GM23338 (cell line): ENCODE data around the gene RPP25. TPM values are rescaled to one million over a fixed set of nuclear protein-coding genes. Genes with fewer than 3 reads are reported as not detected.

Source experiments
- ATAC-seq: fragments of 200-7000 bp; cut with Tn5 transposase; 3 replicates; pipeline ENCODE4 v1.9.1; 2020
- DNase-seq: peaks from one replicate; pipeline ENCODE4 v3.0.0-alpha.2; 2015; ENCODE audit warnings: low spot score
- H2AFZ ChIP-seq: fragments of 200-600 bp; sonication (generic); 2 replicates; pipeline ENCODE4 v1.8.0; 2016; ENCODE audit warnings: antibody characterized with exemption, mild to moderate bottlenecking, moderate library complexity
- H3F3A ChIP-seq: fragments of 200-600 bp; sonication (generic); replicated peaks from 2 replicates; pipeline ENCODE4 v1.8.0; 2017; ENCODE audit warnings: antibody characterized with exemption, mixed run types, low read depth
- H3K27ac ChIP-seq: fragments of 200-600 bp; sonication (generic); 2 replicates; pipeline ENCODE4 v1.6.1; 2016; ENCODE audit warnings: low read depth
- H3K27me3 ChIP-seq: fragments of 200-600 bp; sonication (generic); 2 replicates; pipeline ENCODE4 v1.8.0; 2016; ENCODE audit warnings: mild to moderate bottlenecking, mixed run types, moderate library complexity; ENCODE audit not compliant: insufficient read depth
- H3K36me3 ChIP-seq: fragments of 200-600 bp; sonication (generic); 2 replicates; pipeline ENCODE4 v1.8.0; 2016; ENCODE audit warnings: mild to moderate bottlenecking; ENCODE audit not compliant: insufficient read depth
- H3K4me1 ChIP-seq: fragments of 200-600 bp; sonication (generic); 2 replicates; pipeline ENCODE4 v1.8.0; 2016; ENCODE audit warnings: mild to moderate bottlenecking, moderate library complexity; ENCODE audit not compliant: insufficient read depth
- H3K4me2 ChIP-seq: fragments of 200-600 bp; sonication (generic); 2 replicates; pipeline ENCODE4 v1.7.1; 2017; ENCODE audit warnings: mixed run types
- H3K4me3 ChIP-seq: fragments of 200-600 bp; sonication (generic); 2 replicates; pipeline ENCODE4 v1.6.1; 2016; ENCODE audit warnings: mixed run types
- H3K79me2 ChIP-seq: fragments of 200-600 bp; sonication (generic); replicated peaks from 2 replicates; pipeline ENCODE4 v1.8.0; 2017; ENCODE audit warnings: mild to moderate bottlenecking; ENCODE audit not compliant: insufficient read depth
- H3K9me2 ChIP-seq: fragments of 200-600 bp; sonication (generic); 2 replicates; pipeline ENCODE4 v1.8.0; 2017; ENCODE audit not compliant: insufficient read depth
- H4K20me1 ChIP-seq: fragments of 200-600 bp; sonication (generic); replicated peaks from 2 replicates; pipeline ENCODE4 v1.8.0; 2017; ENCODE audit warnings: mild to moderate bottlenecking; ENCODE audit not compliant: insufficient read depth
- H3K27ac Mint-ChIP-seq: 2 replicates; pipeline ENCODE4 v1.8.0; 2020; ENCODE audit warnings: inconsistent platforms, mild to moderate bottlenecking, moderate library complexity, mixed read lengths
- H3K27me3 Mint-ChIP-seq: 3 replicates; pipeline ENCODE4 v1.8.0; 2022; ENCODE audit warnings: low read depth, mild to moderate bottlenecking, moderate library complexity, mixed read lengths, inconsistent platforms; ENCODE audit not compliant: insufficient read depth, poor library complexity
- H3K36me3 Mint-ChIP-seq: 3 replicates; pipeline ENCODE4 v1.8.0; 2021; ENCODE audit warnings: low read depth, mild to moderate bottlenecking, inconsistent platforms, moderate library complexity, mixed read lengths
- H3K4me1 Mint-ChIP-seq: 3 replicates; pipeline ENCODE4 v1.8.0; 2020; ENCODE audit warnings: mild to moderate bottlenecking, inconsistent platforms, mixed read lengths
- H3K4me3 Mint-ChIP-seq: 3 replicates; pipeline ENCODE4 v1.8.0; 2021; ENCODE audit warnings: moderate library complexity, mild to moderate bottlenecking, inconsistent platforms, mixed read lengths
- H3K9me3 Mint-ChIP-seq: 3 replicates; pipeline ENCODE4 v1.8.0; 2020; ENCODE audit warnings: moderate library complexity, mild to moderate bottlenecking, inconsistent platforms, mixed read lengths
- CTCF ChIP-seq, 2 experiments: fragments of 200-600 bp in 1 of 2; sonication (generic) in 1 of 2; conservative IDR thresholded peaks; 2 replicates each; pipeline versions ENCODE4 v1.5.1 to v1.6.1; 2016 to 2017; ENCODE audit warnings: antibody characterized with exemption in 2 of 2, low read depth in 2 of 2, mild to moderate bottlenecking in 2 of 2, moderate library complexity in 1 of 2
- EZH2phosphoT487 ChIP-seq: fragments of 200-600 bp; sonication (generic); IDR thresholded peaks from one replicate; pipeline ENCODE4 v1.8.1; 2018; ENCODE audit warnings: antibody characterized with exemption; ENCODE audit not compliant: unreplicated experiment
- JUNB ChIP-seq: IDR thresholded peaks from one replicate; pipeline ENCODE4 v1.6.1; 2016; ENCODE audit warnings: antibody characterized with exemption; ENCODE audit not compliant: unreplicated experiment
- POLR2AphosphoS5 ChIP-seq: IDR thresholded peaks from 2 replicates; pipeline ENCODE4 v1.6.1; 2016; ENCODE audit warnings: antibody characterized with exemption, low read depth
- STAT1 ChIP-seq: IDR thresholded peaks from one replicate; pipeline ENCODE4 v1.6.1; 2016; ENCODE audit warnings: antibody characterized with exemption; ENCODE audit not compliant: unreplicated experiment
- ZNF462 ChIP-seq: fragments of 250-450 bp; sonication (Bioruptor Pico); IDR thresholded peaks from 2 replicates; pipeline ENCODE4 v1.5.0; 2020; ENCODE audit warnings: mild to moderate bottlenecking, moderate library complexity
- polyA plus RNA-seq: library from polyadenylated mRNA; unstranded; fragments of >200 nt; fragmentation: Nextera tagmentation; extraction: Ambion mirVana; gene quantifications from 2 replicates; pipeline ENCODE4 v1.2.1, GENCODE V29; 2016
- total RNA-seq: library from RNA; depleted of rRNA; stranded (reverse); fragments of >200 nt; shearing (Covaris generic); gene quantifications from 2 replicates; pipeline ENCODE4 v1.2.3, GENCODE V29; 2014
- TF ChIP-seq, protein P1 (sequence below): IDR thresholded peaks from 2 replicates; pipeline ENCODE4 v1.6.1; 2016; ENCODE audit warnings: antibody characterized with exemption

RPP25 gene
- total and polyA plus RNA-seq, 2 experiments from 2014 or later = 14.8 to 18.8 TPM

DNA sequence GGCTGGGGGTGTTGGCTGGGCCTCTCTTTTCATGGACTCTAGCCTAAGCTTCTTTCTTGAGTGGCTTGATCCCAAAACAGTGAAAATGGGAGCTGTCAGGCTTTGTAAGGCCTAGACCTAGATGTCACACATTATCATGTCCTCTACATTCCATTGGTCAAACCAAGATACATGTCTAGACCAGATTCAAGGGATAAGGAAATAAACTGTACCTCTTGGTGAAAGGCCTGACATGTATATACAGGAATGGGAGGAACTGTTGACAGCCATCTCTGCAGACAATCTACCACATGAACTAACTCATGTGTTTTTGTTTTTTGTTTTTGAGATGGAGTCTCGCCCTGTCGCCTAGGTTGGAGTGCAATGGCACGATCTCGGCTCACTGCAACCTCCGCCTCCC, 11.1 kb upstream of the RPP25 start (continued):
- TF ChIP-seq ZNF462 (CRISPR knock-in tag) (no peak), POLR2AphosphoS5 (no peak), STAT1 (no peak), CTCF (conservative IDR thresholded peaks at IDR 0.05; ENCODE audit: low read depth in 2 of 2) (no peak), EZH2phosphoT487 (no peak), JUNB (no peak)
- TF ChIP-seq, protein P1, sequence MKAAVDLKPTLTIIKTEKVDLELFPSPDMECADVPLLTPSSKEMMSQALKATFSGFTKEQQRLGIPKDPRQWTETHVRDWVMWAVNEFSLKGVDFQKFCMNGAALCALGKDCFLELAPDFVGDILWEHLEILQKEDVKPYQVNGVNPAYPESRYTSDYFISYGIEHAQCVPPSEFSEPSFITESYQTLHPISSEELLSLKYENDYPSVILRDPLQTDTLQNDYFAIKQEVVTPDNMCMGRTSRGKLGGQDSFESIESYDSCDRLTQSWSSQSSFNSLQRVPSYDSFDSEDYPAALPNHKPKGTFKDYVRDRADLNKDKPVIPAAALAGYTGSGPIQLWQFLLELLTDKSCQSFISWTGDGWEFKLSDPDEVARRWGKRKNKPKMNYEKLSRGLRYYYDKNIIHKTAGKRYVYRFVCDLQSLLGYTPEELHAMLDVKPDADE = no peak

- Mint-ChIP-seq H3K4me1 (peaks cover 14% of the 10 kb centered on the region), H3K27me3 (peaks cover 8% of the 10 kb centered on the region), H3K4me3 (no peak overlapping the region), H3K27ac (no peak overlapping the region), H3K9me3 (no peaks in the 10 kb centered on the region; the same call in 2 of the 3 replicates), H3K36me3 (no peaks in the 10 kb centered on the region)
- Histone ChIP-seq H3K4me2 (no peak overlapping the region), H3K27me3 (peaks cover 17% of the 10 kb centered on the region), H3K36me3 (no peaks in the 10 kb centered on the region), H3K4me3 (no peak overlapping the region), H3K4me1 (peaks cover 6% of the 10 kb centered on the region; the same call in 1 of the 2 replicates), H4K20me1 (no peaks in the 10 kb centered on the region), H3K79me2 (no peaks in the 10 kb centered on the region), H3K27ac (no peak overlapping the region), H3F3A (no peaks in the 10 kb centered on the region), H3K9me2 (no peaks in the 10 kb centered on the region), H2AFZ (no peak overlapping the region)
- ATAC-seq = peak; percentile 37; the same call in 2 of the 3 replicates
- no peak for DNase-seq
- no peak for TF ChIP-seq ZNF462 (CRISPR knock-in tag)
Observed at GRCh38 chr15:74964794-74965193, 8.2 kb upstream of the RPP25 start.
